H1 (cell line): ENCODE measurements around the gene ATP5ME. TPM values are rescaled to one million over a fixed set of nuclear protein-coding genes. Genes with fewer than 3 reads are reported as not detected.

Source experiments
- CTCF ChIA-PET: fragments of 300-600 bp; sonication (Branson Sonifier 250); formaldehyde crosslinking; loops from one replicate; lab custom pipeline; 2021; ENCODE audit not compliant: partially characterized antibody; lab: Charles Lee
- POLR2A ChIA-PET: fragments of 300-600 bp; sonication (Branson Sonifier 250); formaldehyde crosslinking; loops from one replicate; lab custom pipeline; 2021; ENCODE audit warnings: inconsistent platforms; ENCODE audit not compliant: partially characterized antibody; lab: Charles Lee
- DNase-seq, 2 experiments: peaks; one replicate each; pipeline versions ENCODE4 v3.0.0 to v3.0.0-alpha.2; 2010 to 2022; ENCODE audit warnings: low spot score in 2 of 2, low read depth in 1 of 2, mixed read lengths in 1 of 2
- FAIRE-seq: peaks from 2 replicates; lab custom pipeline; 2011; peaks lifted over from hg19 to GRCh38; lab: Jason Lieb, UNC
- H2AFZ ChIP-seq: 2 replicates; pipeline ENCODE4 v1.8.1; 2012; ENCODE audit warnings: low read length, inconsistent platforms
- H2AK5ac ChIP-seq: 2 replicates; pipeline ENCODE4 v1.6.1; 2013; ENCODE audit warnings: low read depth, low read length
- H2BK120ac ChIP-seq: replicated peaks from 2 replicates; pipeline ENCODE3; 2013; ENCODE audit warnings: low read depth, low read length, inconsistent platforms
- H2BK12ac ChIP-seq: 2 replicates; pipeline ENCODE4 v1.6.1; 2013; ENCODE audit warnings: low read depth, low read length
- H2BK15ac ChIP-seq: 2 replicates; pipeline ENCODE4 v1.6.1; 2013; ENCODE audit warnings: low read length
- H2BK20ac ChIP-seq: 2 replicates; pipeline ENCODE4 v1.6.1; 2013; ENCODE audit warnings: low read length
- H2BK5ac ChIP-seq: 2 replicates; pipeline ENCODE4 v1.6.1; 2013; ENCODE audit warnings: low read depth, low read length
- H3K14ac ChIP-seq: 2 replicates; pipeline ENCODE4 v1.6.1; 2013; ENCODE audit warnings: inconsistent platforms; ENCODE audit not compliant: insufficient read length
- H3K18ac ChIP-seq: 2 replicates; pipeline ENCODE4 v1.6.1; 2013; ENCODE audit warnings: low read length; ENCODE audit errors: extremely low read depth
- H3K23ac ChIP-seq: 2 replicates; pipeline ENCODE4 v1.6.1; 2013; ENCODE audit warnings: inconsistent platforms; ENCODE audit not compliant: insufficient read length
- H3K23me2 ChIP-seq: 2 replicates; pipeline ENCODE4 v1.6.1; 2013; ENCODE audit warnings: low read depth, low read length
- H3K27ac ChIP-seq: 2 replicates; pipeline ENCODE4 v1.6.1; 2011; ENCODE audit warnings: low read depth, low read length, inconsistent platforms
- H3K27me3 ChIP-seq, 4 experiments: replicated peaks in 1 of 4; 1 replicate in 1 of 4; 2 replicates in 3 of 4; pipeline versions ENCODE4 v1.6.1 to v1.8.1; 2011 to 2013; ENCODE audit warnings: low read length in 3 of 4, mild to moderate bottlenecking in 3 of 4, inconsistent platforms in 2 of 4, mixed read lengths in 2 of 4, moderate library complexity in 1 of 4; ENCODE audit not compliant: control insufficient read depth in 3 of 4, insufficient read depth in 3 of 4; ENCODE audit errors: extremely low read depth in 1 of 4
- H3K36me3 ChIP-seq, 4 experiments: 2 replicates each; pipeline versions ENCODE4 v1.6.1 to v1.8.1; 2011 to 2013; ENCODE audit warnings: mild to moderate bottlenecking in 4 of 4, low read length in 3 of 4, moderate library complexity in 2 of 4, control low read depth in 1 of 4, inconsistent platforms in 1 of 4; ENCODE audit not compliant: insufficient read depth in 4 of 4, control insufficient read depth in 2 of 4
- H3K4ac ChIP-seq: replicated peaks from 2 replicates; pipeline ENCODE3; 2013; ENCODE audit warnings: low read length, low read depth, mixed read lengths, inconsistent platforms; ENCODE audit not compliant: insufficient read length
- H3K4me1 ChIP-seq, 4 experiments: replicated peaks in 1 of 4; 1 replicate in 1 of 4; 2 replicates in 3 of 4; pipeline versions ENCODE4 v1.6.1 to v1.8.1; 2011 to 2013; ENCODE audit warnings: low read length in 3 of 4, inconsistent platforms in 2 of 4, mixed read lengths in 1 of 4; ENCODE audit not compliant: insufficient read depth in 4 of 4, control insufficient read depth in 3 of 4
- H3K4me2 ChIP-seq, 2 experiments: 2 replicates each; pipeline versions ENCODE4 v1.6.1 to v1.8.1; 2011 to 2013; ENCODE audit warnings: low read depth in 2 of 2, low read length in 2 of 2, control low read depth in 1 of 2, inconsistent platforms in 1 of 2, mild to moderate bottlenecking in 1 of 2; ENCODE audit not compliant: insufficient read depth in 1 of 2
- H3K4me3 ChIP-seq, 4 experiments: fragments of 200-600, 300-600 bp in 1 of 4; sonication (generic), shearing (Covaris generic), sonication (Bioruptor Twin) in 1 of 4; 2 replicates each; pipeline versions ENCODE4 v1.5.1 to v1.8.1; 2011 to 2016; ENCODE audit warnings: low read length in 4 of 4, low read depth in 3 of 4, control low read depth in 2 of 4, inconsistent platforms in 2 of 4, mild to moderate bottlenecking in 2 of 4, mixed read lengths in 1 of 4, moderate library complexity in 1 of 4; ENCODE audit not compliant: insufficient read depth in 2 of 4; ENCODE audit errors: extremely low read depth in 1 of 4
- H3K56ac ChIP-seq: replicated peaks from 2 replicates; pipeline ENCODE3; 2013; ENCODE audit warnings: low read depth, mild to moderate bottlenecking, mixed read lengths, low read length, inconsistent platforms; ENCODE audit not compliant: insufficient read length
- H3K79me1 ChIP-seq: 2 replicates; pipeline ENCODE4 v1.6.1; 2013; ENCODE audit warnings: low read depth, low read length, control low read depth
- H3K79me2 ChIP-seq, 2 experiments: 2 replicates each; pipeline versions ENCODE4 v1.6.1 to v1.8.1; 2012 to 2013; ENCODE audit warnings: low read length in 2 of 2, mild to moderate bottlenecking in 2 of 2, inconsistent platforms in 1 of 2; ENCODE audit not compliant: insufficient read depth in 2 of 2, control insufficient read depth in 1 of 2
- H3K9ac ChIP-seq, 4 experiments: replicated peaks in 1 of 4; 1 replicate in 1 of 4; 2 replicates in 3 of 4; pipeline versions ENCODE4 v1.6.1 to v1.8.1; 2011 to 2013; ENCODE audit warnings: low read depth in 3 of 4, low read length in 3 of 4, control low read depth in 2 of 4, mild to moderate bottlenecking in 2 of 4, moderate library complexity in 2 of 4, inconsistent platforms in 1 of 4; ENCODE audit errors: extremely low read depth in 1 of 4
- H3K9me3 ChIP-seq, 2 experiments: 2 replicates each; pipeline versions ENCODE4 v1.6.1 to v1.8.1; 2012 to 2013; ENCODE audit warnings: mild to moderate bottlenecking in 2 of 2, moderate library complexity in 2 of 2, control low read depth in 1 of 2, inconsistent platforms in 1 of 2, low read depth in 1 of 2, low read length in 1 of 2, mixed read lengths in 1 of 2; ENCODE audit not compliant: insufficient read depth in 2 of 2
- H4K20me1 ChIP-seq, 2 experiments: replicated peaks in 1 of 2; 2 replicates each; pipeline versions ENCODE3 to v1.8.1; 2011 to 2013; ENCODE audit warnings: inconsistent platforms in 2 of 2, low read length in 2 of 2, mild to moderate bottlenecking in 1 of 2; ENCODE audit not compliant: insufficient read depth in 2 of 2, control insufficient read depth in 1 of 2
- H4K5ac ChIP-seq: 2 replicates; pipeline ENCODE4 v1.6.1; 2013; ENCODE audit warnings: low read length, low read depth, mixed read lengths, inconsistent platforms; ENCODE audit not compliant: insufficient read length
- H4K8ac ChIP-seq: 2 replicates; pipeline ENCODE4 v1.8.0; 2013; ENCODE audit warnings: mild to moderate bottlenecking, moderate library complexity, low read length, inconsistent platforms; ENCODE audit not compliant: insufficient read depth; ENCODE audit errors: extremely low read depth
- H4K91ac ChIP-seq: replicated peaks from 2 replicates; pipeline ENCODE3; 2013; ENCODE audit warnings: low read length, mixed read lengths, inconsistent platforms; ENCODE audit not compliant: insufficient read length
- BCL11A ChIP-seq, 2 experiments: IDR thresholded peaks; one replicate each; pipeline ENCODE4 v1.6.1; 2011; ENCODE audit warnings: low read depth in 2 of 2, low read length in 2 of 2, mild to moderate bottlenecking in 2 of 2
- BRCA1 ChIP-seq: IDR thresholded peaks from 2 replicates; pipeline ENCODE4 v1.6.1; 2012; ENCODE audit warnings: low read depth, low read length, improper control_type of control experiment
- CBX8 ChIP-seq: fragments of 300-800, 300-1000 bp; sonication (generic); IDR thresholded peaks from 2 replicates; pipeline ENCODE4 v1.7.1; 2016; ENCODE audit warnings: low read depth, low read length, borderline replicate concordance
- EZH2 ChIP-seq: fragments of 200-600 bp; sonication (generic); IDR thresholded peaks from 2 replicates; pipeline ENCODE4 v1.7.1; 2012; ENCODE audit warnings: low read depth, mild to moderate bottlenecking, moderate library complexity, low read length, inconsistent platforms; ENCODE audit not compliant: severe bottlenecking
- GABPA ChIP-seq: IDR thresholded peaks from 2 replicates; pipeline ENCODE4 v1.6.1; 2011; ENCODE audit warnings: mild to moderate bottlenecking, low read length, moderate library complexity, borderline replicate concordance; ENCODE audit not compliant: insufficient read depth
- HDAC6 ChIP-seq: IDR thresholded peaks from one replicate; pipeline ENCODE4 v1.7.1; 2012; ENCODE audit warnings: low read depth, mild to moderate bottlenecking, inconsistent platforms, low read length, moderate library complexity
- JUN ChIP-seq: IDR thresholded peaks from 2 replicates; pipeline ENCODE4 v1.6.1; 2011; ENCODE audit warnings: low read depth, mild to moderate bottlenecking, improper control_type of control experiment, low read length
- POLR2AphosphoS5 ChIP-seq: IDR thresholded peaks from 2 replicates; pipeline ENCODE4 v1.6.1; 2011; ENCODE audit warnings: low read depth, low read length
- POU5F1 ChIP-seq: IDR thresholded peaks from 2 replicates; pipeline ENCODE4 v1.6.1; 2011; ENCODE audit warnings: low read depth, mild to moderate bottlenecking, low read length, moderate library complexity
- RFX5 ChIP-seq: IDR thresholded peaks from 2 replicates; pipeline ENCODE4 v1.6.1; 2011; ENCODE audit warnings: low read depth, low read length, improper control_type of control experiment, borderline replicate concordance
- SIRT6 ChIP-seq: IDR thresholded peaks from one replicate; pipeline ENCODE4 v1.7.1; 2012; ENCODE audit warnings: low read length, inconsistent platforms
- TBP ChIP-seq: IDR thresholded peaks from 2 replicates; pipeline ENCODE4 v1.6.1; 2011; ENCODE audit warnings: low read depth, low read length, improper control_type of control experiment
- WGBS, 2 experiments: shearing (Covaris generic) in 1 of 2; methylation state at CpG; one replicate each; pipeline versions ENCODE4 v1.1.6 to v1.1.7; 2013 to 2015; ENCODE audit warnings: low lambda C conversion rate in 2 of 2, mixed read lengths in 2 of 2, inconsistent platforms in 1 of 2, low coverage in 1 of 2, missing lambda C conversion rate in 1 of 2; ENCODE audit not compliant: insufficient replicate concordance in 2 of 2, insufficient coverage in 1 of 2, insufficient read length in 1 of 2; ENCODE audit errors: extremely low coverage in 1 of 2, missing lambda C conversion rate in 1 of 2; 5-methylcytosine and 5-hydroxymethylcytosine counted together
- polyA plus RNA-seq, 7 experiments: library from polyadenylated mRNA; depleted of rRNA in 3 of 7; stranded (reverse) in 5 of 7; unstranded in 2 of 7; fragments of >200 nt in 5 of 7; fragments of 200-250 nt in 2 of 7; gene quantifications; 1 replicate in 5 of 7; 2 replicates in 1 of 7; 4 replicates in 1 of 7; pipeline versions ENCODE4 v1.2.1 to v1.2.3, GENCODE V29; 2011 to 2013; ENCODE audit warnings: missing spikeins in 2 of 7, mixed read lengths in 2 of 7
- total RNA-seq: library from RNA; stranded (reverse); fragmentation: NEBNext Ultra II Directional; extraction: Animal tissue kit (Norgen Biotek cat#: 25700); gene quantifications from 2 replicates; pipeline ENCODE4 v1.2.1, GENCODE V29; 2021

ATP5ME gene
- total and polyA plus RNA-seq, 2 of the 8 experiments (the other 6 are each of a cell fraction or from before 2014, with no cell fraction given): 375 to 450 TPM

- Histone ChIP-seq H3K79me2 (peaks cover 0 to 7% of the 10 kb centered on the region in 2 experiments; a peak in 2 of 4 replicates), H2AK5ac (no peak overlapping the region), H3K36me3 (peaks cover 8 to 19% (median 13%) of the 10 kb centered on the region in 4 experiments), H3K27me3 (no peaks in the 10 kb centered on the region; a peak in 2 of 7 replicates), H3K9ac (no peak overlapping the region), H4K8ac (peak overlapping the region; percentile 72), H2BK12ac (no peak overlapping the region), H3K4me2 (no peak overlapping the region), H2BK20ac (no peak overlapping the region), H4K20me1 (peaks cover 3 to 12% of the 10 kb centered on the region in 2 experiments), H3K4ac (no peak overlapping the region), H3K79me1 (peaks cover 7% of the 10 kb centered on the region; the same call in 1 of the 2 replicates), H2BK15ac (no peak overlapping the region), H3K18ac (no peak overlapping the region), H2BK120ac (no peak overlapping the region), H3K4me1 (peaks cover 3 to 13% (median 6%) of the 10 kb centered on the region in 4 experiments; a peak in 6 of 7 replicates), H3K23ac (no peak overlapping the region), H3K23me2 (peaks cover 12% of the 10 kb centered on the region; the same call in 1 of the 2 replicates), H3K4me3 (no peak overlapping the region), H2AFZ (no peak overlapping the region), H3K56ac (no peak overlapping the region), H4K5ac (no peak overlapping the region), H4K91ac (no peak overlapping the region), H3K27ac (no peak overlapping the region), H3K9me3 (no peaks in the 10 kb centered on the region), H3K14ac (no peak overlapping the region), H2BK5ac (no peak overlapping the region)
- no peak for FAIRE-seq
- DNase-seq: no peak
- 90% methylated on average over 19 of the region's 19 CpGs; no CpG with 5 or more reads in 1 of the 2 experiments for WGBS, 2 experiments
- ChIA-PET CTCF (interaction anchor here (1.0 to 3.4 kb wide), 5 partner anchors 8 to 73 kb away, joined by 3 to 20 read pairs (median 6); no protein-coding TSS in a partner anchor), POLR2A (interaction anchor here (0.7 to 5.6 kb wide), 7 partner anchors 8 to 74 kb away, joined by 3 to 25 read pairs (median 3); no protein-coding TSS in a partner anchor)
- TF ChIP-seq POLR2AphosphoS5 (no peak), TBP (no peak), RFX5 (no peak), BCL11A (IDR thresholded peaks at IDR 0.05; ENCODE audit: low read depth in 2 of 2, low read length in 2 of 2) (no peak), GABPA (no peak), JUN (no peak), HDAC6 (no peak), SIRT6 (no peak), CBX8 (no peak), EZH2 (no peak), BRCA1 (no peak), POU5F1 (no peak)
Observed at GRCh38 chr4:675980-676870, 2.1 kb upstream of the ATP5ME start.
